Panc1 (cell line): ENCODE measurements around the gene PER3.

Experiments used
- CTCF ChIP-seq: fragments of 450-650 bp; IDR thresholded peaks from 2 replicates; pipeline ENCODE4 v1.5.1; 2017; ENCODE audit warnings: mild to moderate bottlenecking
- POLR2AphosphoS5 ChIP-seq: IDR thresholded peaks from 2 replicates; pipeline ENCODE4 v1.6.1; 2012; ENCODE audit warnings: mild to moderate bottlenecking, low read depth, low read length, moderate library complexity
- SIN3A ChIP-seq: IDR thresholded peaks from 2 replicates; pipeline ENCODE4 v1.6.1; 2012; ENCODE audit warnings: low read depth, mild to moderate bottlenecking, low read length, moderate library complexity, borderline replicate concordance; ENCODE audit not compliant: insufficient read depth
- TCF7L2 ChIP-seq: IDR thresholded peaks from 2 replicates; pipeline ENCODE4 v1.6.1; 2011; ENCODE audit warnings: mild to moderate bottlenecking, low read depth, low read length, inconsistent platforms
- TF ChIP-seq, protein P1 (sequence below), 2 experiments: IDR thresholded peaks; 2 replicates each; pipeline ENCODE4 v1.6.1; 2011 to 2012; ENCODE audit warnings: low read depth in 2 of 2, control low read depth in 1 of 2, low read length in 1 of 2, mild to moderate bottlenecking in 1 of 2, moderate library complexity in 1 of 2; ENCODE audit not compliant: insufficient read depth in 1 of 2

GRCh38 chr1:7879228-7879627 is 95.1 kb downstream of the PER3 start:
- TF ChIP-seq CTCF (no peak), POLR2AphosphoS5 (no peak), SIN3A (no peak), TCF7L2 (no peak)
- TF ChIP-seq, protein P1, sequence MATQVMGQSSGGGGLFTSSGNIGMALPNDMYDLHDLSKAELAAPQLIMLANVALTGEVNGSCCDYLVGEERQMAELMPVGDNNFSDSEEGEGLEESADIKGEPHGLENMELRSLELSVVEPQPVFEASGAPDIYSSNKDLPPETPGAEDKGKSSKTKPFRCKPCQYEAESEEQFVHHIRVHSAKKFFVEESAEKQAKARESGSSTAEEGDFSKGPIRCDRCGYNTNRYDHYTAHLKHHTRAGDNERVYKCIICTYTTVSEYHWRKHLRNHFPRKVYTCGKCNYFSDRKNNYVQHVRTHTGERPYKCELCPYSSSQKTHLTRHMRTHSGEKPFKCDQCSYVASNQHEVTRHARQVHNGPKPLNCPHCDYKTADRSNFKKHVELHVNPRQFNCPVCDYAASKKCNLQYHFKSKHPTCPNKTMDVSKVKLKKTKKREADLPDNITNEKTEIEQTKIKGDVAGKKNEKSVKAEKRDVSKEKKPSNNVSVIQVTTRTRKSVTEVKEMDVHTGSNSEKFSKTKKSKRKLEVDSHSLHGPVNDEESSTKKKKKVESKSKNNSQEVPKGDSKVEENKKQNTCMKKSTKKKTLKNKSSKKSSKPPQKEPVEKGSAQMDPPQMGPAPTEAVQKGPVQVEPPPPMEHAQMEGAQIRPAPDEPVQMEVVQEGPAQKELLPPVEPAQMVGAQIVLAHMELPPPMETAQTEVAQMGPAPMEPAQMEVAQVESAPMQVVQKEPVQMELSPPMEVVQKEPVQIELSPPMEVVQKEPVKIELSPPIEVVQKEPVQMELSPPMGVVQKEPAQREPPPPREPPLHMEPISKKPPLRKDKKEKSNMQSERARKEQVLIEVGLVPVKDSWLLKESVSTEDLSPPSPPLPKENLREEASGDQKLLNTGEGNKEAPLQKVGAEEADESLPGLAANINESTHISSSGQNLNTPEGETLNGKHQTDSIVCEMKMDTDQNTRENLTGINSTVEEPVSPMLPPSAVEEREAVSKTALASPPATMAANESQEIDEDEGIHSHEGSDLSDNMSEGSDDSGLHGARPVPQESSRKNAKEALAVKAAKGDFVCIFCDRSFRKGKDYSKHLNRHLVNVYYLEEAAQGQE (IDR thresholded peaks at IDR 0.05; ENCODE audit: insufficient read depth in 1 of 2, low read depth in 2 of 2, low read length in 1 of 2), result no peak
